GM18870 (cell line): ENCODE results near the gene NUMA1.

Experiments used
- ATAC-seq: cut with Tn5 transposase; IDR thresholded peaks from one replicate; pipeline ENCODE4 v1.9.1; 2021; ENCODE audit warnings: moderate library complexity; ENCODE audit not compliant: unreplicated experiment

The NUMA1 gene

DNA sequence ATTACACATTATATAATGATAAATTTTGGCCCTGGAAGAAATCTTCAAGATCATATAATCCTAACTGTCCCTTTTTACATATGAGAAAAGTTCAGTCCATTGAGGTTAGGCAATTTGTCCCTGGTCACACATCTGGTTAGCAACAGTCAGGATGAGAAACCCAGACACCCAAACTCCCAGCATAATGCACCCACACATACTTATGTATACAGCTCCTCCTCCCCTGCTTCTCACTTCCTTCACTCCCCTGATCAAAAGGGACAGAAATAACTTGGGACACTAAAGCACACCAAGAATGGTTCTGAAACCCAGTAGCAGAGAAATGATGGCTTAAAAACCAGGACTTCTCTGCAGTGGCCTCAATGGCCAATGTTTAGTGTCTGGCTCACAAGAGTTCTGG, 11.1 kb downstream of the NUMA1 start:
- no peak for ATAC-seq

- no peak for ATAC-seq
These were observed 12.7 kb downstream of the NUMA1 start for GRCh38 chr11:72067676-72068075.

DNA sequence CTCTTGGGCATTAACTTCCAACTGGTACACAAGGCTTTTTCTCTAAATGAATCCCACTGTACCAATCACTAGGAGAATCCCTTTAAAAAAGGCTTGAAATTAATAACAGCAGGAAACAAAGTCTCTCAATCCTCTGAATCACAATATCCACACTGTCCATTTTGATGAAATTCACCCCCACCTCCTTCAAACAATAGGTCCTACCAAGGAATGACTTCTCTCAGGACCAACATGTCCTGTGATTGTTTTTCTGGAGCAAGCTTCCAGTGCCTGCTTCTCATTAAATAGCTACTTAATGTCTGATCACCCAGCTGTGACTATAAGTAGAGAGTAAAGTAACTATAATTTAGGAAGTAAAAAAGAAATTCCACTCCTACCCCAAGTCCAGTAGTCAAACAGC, 13.1 kb downstream of the NUMA1 start:
- ATAC-seq, result no peak

GRCh38 chr11:72066855-72067254, 13.5 kb downstream of the NUMA1 start:
- no peak for ATAC-seq

DNA sequence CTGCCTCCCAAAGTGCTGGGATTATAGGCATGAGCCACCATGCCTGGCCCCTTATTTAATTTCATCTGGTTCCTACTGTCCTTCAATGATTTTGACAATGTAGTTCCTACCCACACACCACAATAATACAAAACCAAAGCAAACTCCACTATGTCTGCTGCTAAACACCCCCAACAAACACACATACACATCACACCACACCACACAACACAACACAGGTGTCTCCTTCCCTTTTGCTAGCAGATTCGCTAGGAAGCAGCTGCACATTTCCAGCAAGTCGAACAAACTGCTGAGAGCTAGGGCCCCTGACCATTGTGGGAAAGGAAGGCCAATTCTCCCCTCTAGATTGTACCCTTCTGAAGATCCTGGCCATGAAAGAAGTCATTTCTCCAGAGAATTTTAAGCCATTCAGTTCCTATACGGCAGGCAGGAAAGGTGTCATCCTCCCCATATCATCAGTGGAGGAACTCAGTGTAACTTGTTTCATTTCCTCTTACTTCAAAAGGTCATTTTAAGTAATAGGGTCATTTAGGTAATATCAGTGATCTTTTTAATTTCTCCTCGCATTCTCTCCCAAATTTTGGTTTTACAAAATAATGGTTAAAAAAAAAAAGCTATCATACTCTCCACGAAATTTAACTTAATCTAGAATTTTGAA, 18.5 kb downstream of the NUMA1 start:
- no peak for ATAC-seq

GRCh38 chr11:72058416-72059034, 21.8 kb downstream of the NUMA1 start:
- no peak for ATAC-seq

DNA sequence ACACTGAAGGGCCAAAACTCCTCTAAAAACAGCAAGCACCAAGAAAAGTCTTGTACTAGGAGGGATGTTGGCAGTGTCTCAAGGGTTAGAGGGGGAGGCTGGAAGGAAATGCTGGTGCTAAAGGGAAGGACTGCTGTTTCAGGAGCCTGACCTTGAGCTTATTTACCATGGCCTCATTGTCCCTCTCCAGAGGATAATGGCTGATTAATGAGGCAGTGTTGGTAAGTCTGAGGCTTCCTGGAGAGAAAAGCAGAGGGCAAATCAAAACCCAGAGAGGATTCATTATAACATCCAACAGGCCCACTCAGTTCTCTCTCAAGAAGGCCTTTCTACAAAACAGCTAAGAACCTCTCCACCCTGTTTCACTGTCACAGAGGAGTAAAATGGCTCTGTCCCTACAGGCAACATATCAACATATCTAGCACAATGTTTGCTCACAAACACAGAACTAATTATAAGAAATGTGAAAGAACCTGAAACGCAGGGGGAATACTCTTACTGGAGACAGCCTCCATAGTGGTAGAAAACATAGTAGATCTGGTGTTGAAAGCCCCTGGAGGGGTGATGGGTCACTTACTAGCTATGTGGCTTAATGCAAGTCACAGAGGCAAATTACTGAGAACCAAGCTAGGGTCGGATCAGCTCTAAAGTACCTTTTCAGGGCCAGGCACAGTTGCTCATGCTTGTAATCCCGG, 31.4 kb downstream of the NUMA1 start:
- no peak for ATAC-seq

- no peak for ATAC-seq
These were observed 34.5 kb downstream of the NUMA1 start for GRCh38 chr11:72045849-72046248.

DNA sequence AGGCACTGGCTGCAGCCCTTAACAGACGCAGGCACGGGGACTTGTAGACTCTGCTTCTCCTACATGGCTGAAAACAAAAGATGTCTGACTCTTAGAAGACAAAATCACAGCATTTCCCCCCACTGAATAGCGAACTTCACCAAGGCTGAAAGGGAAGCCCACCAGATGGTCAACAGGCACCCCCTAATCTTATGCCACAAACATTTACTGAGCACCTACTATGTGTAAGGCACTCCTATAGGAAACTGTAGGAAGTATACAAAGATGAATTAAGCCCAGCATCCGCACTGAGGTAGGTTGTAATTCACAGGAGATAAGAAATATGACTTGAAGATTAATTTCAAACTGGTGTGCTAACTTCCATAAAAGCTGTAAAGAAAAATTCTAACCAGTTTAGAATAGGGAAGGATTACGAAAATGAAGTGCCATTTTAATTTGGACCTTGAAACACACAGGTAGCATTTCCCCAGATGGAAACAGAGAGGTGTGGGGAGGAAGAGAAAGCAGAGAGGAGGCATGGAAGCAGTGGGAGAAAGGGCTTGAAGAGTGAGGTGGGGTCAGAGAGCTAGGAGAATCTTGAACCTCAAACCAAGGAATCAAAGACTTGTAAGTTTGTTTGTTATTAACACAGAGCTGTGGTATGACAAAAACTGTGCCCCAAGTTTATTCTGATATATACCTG, 38.1 kb downstream of the NUMA1 start:
- no peak for ATAC-seq

DNA sequence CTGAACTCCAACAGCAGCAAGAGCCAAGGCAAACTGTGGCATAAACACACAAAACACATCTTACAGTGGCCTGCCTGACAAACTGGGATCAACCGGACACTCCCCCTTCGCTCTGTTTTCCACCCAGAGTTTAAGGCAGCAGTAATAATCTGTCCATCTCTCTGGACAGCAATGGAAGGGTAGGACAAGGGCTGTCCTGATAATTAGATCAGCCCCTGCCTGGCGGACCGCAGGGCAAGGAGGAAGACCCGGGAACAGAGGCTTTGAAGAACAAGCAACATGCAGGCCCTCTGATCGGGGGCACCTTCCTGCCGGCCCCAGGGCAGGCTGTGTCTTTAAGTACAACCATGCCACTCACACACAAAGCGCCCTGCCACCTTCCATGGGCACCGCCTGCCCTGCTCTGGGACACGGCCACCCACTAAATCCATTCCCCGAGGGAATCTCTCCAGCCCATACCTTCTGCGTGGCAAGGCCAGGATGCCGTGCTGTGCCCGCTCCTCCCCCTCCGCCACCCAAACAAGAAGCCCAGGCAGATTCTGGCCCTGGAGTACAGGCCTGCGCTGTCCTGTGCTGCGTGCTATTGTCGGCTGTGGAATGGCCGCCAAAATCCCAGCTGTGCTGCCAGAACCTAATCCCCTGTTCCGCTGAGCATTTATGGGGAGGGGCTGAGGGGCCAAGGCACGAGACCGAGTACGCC, 38.8 kb downstream of the NUMA1 start:
- ATAC-seq, result no peak

DNA sequence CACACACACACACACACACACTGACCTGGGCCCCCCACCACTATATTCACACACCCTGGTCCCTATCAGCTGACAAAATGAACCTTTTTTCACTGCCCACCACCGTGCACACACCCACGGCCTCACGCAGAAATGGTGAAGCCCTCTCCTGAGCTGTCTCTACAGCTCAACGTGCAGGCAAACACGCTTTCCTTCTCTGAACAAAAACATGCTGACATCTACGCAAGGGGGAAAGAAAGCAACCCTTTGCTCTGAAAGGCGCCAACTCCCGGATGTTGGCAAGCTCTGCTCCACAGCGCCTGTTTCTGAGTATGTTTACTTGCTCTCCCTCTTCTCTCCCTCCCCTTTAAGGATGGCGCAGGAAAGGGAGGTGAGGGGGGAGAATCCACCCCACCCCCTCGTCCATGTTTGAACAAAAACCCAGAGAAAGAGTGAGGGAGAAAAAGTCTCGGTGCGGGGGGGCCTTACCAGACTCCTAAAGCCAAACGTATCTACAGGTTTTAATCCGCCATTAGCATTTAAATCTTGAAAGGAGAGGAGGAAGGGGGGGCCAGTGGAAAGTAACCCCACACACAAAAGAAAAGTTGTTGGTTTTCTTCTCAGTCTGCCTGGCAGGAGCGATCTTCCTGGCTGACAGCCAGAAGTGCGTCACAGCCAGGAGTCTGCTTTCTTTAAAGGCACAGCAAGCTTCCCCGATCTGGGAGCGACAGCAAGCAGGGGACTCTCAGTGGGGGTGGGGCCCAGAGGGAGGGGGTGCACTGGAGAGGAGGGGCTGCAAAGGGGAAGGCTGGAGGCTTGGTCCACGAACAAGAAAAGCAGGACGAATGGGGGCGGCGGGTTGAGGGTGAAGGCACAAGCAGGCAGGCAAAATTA, 39.6 kb downstream of the NUMA1 start:
- no peak for ATAC-seq

GRCh38 chr11:72039856-72040401, 40.4 kb downstream of the NUMA1 start:
- no peak for ATAC-seq

DNA sequence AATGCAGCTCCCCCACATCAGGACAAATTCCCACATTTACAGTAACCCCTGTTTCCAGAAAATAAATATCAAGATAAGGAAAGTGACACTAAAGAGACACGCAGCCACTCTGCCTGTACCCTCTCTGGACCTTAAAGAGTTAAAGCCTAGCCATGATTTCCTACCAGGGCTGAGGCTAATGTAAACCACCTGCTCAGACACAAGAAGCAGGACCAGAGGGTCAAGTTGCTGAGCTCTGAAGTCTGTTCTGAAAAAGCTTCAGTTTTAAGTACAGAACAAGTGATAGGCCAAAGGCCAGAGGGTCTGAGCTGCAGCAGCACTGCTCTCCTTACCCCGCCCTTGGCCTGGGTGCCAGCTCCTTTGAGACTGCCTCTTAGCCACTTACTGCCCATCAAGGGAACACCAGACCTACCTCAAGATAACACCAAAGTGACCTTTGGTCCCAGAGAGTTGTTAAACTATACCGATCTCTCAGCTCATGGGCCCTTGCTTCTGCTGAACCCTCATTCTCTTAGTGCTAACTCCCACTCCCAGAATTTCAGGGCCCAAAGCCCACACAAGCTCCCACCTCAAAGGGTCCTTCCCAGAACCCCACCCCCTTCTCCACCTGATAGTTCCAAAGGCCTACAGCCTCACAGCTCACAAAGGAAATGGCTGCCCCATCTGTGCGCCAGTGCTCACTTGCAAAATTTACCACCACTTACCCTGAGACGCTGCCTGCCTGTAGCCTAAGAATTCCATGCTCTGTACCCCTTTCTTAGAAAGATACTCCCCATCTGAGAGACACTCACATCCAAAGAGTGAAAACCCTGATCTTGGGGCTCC, 41.1 kb downstream of the NUMA1 start:
- ATAC-seq, result no peak

DNA sequence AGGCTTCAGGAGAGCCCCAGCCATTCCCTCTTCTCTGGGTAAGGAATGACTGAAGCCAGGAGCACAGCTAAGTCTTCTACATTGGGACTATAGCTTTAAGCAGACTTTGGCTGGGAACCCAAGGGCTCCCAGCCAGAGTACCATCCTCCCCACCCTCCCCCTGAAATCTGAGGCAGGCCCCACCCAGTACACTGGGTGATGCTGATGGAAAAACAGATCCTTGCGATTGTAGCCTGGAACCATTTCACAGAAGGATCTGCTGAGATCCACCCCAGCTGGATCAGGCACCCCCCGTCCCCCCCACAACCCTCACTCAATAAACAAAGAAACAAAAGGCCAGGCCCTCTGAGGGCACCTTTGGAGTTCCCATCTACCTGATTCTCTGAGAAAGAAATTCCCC, 41.9 kb downstream of the NUMA1 start:
- ATAC-seq, result no peak

- no peak for ATAC-seq
These were observed 42.6 kb downstream of the NUMA1 start for GRCh38 chr11:72037554-72038311.

DNA sequence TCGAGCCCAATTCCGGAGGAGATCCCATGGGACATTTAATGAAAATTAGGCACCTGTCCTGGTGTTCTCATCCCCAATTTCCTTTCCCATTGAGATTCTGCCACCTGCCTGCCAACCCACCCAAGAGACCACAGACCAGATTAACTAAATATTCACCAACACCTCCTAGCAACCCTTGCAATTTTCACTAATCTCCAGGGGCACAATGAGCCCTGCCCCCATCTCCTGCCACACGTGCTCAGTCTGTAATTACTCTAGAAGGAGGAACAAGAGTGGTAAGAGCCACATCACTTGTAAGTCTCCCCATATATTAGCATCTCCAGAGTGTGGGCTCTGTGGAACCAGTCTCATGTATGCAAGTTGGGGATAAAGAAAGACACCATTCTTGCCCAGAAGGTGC, 43.7 kb downstream of the NUMA1 start:
- no peak for ATAC-seq

- ATAC-seq, result no peak
These were observed 49.8 kb downstream of the NUMA1 start for GRCh38 chr11:72030472-72031045.

GRCh38 chr11:72026090-72026489, 54.3 kb downstream of the NUMA1 start:
- no peak for ATAC-seq
